ENCODE measurements around the gene IVL.

DNA sequence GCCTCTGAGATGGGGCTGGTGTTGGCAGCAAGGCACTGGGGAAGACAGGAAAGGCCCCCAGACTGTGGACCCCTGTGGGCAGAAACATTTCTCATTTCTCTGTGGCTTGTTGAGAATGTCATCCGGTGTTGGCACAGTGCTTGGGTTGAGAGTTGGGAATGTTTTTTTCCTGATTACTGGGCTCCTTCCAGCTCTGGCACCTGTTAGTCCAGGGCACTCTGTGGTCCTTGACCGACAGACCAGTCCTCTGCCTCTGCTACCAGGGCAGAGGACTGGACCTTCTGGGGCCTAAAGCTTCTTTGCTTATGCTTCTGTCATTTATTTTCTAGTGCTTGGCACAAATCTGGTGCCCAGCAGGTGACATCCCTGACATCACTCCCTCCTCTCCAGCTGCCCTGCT lies 33.8 kb downstream of the IVL start:
- TF ChIP-seq, protein P1, sequence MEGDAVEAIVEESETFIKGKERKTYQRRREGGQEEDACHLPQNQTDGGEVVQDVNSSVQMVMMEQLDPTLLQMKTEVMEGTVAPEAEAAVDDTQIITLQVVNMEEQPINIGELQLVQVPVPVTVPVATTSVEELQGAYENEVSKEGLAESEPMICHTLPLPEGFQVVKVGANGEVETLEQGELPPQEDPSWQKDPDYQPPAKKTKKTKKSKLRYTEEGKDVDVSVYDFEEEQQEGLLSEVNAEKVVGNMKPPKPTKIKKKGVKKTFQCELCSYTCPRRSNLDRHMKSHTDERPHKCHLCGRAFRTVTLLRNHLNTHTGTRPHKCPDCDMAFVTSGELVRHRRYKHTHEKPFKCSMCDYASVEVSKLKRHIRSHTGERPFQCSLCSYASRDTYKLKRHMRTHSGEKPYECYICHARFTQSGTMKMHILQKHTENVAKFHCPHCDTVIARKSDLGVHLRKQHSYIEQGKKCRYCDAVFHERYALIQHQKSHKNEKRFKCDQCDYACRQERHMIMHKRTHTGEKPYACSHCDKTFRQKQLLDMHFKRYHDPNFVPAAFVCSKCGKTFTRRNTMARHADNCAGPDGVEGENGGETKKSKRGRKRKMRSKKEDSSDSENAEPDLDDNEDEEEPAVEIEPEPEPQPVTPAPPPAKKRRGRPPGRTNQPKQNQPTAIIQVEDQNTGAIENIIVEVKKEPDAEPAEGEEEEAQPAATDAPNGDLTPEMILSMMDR (tag by site-specific recombination; IDR thresholded peaks at IDR 0.05): no peak
- TF ChIP-seq ZNF660 (tag by site-specific recombination; IDR thresholded peaks at IDR 0.05): no peak
- no peak for TF ChIP-seq ZIC2 (tag by site-specific recombination; IDR thresholded peaks at IDR 0.05)
- TF ChIP-seq, protein P2, sequence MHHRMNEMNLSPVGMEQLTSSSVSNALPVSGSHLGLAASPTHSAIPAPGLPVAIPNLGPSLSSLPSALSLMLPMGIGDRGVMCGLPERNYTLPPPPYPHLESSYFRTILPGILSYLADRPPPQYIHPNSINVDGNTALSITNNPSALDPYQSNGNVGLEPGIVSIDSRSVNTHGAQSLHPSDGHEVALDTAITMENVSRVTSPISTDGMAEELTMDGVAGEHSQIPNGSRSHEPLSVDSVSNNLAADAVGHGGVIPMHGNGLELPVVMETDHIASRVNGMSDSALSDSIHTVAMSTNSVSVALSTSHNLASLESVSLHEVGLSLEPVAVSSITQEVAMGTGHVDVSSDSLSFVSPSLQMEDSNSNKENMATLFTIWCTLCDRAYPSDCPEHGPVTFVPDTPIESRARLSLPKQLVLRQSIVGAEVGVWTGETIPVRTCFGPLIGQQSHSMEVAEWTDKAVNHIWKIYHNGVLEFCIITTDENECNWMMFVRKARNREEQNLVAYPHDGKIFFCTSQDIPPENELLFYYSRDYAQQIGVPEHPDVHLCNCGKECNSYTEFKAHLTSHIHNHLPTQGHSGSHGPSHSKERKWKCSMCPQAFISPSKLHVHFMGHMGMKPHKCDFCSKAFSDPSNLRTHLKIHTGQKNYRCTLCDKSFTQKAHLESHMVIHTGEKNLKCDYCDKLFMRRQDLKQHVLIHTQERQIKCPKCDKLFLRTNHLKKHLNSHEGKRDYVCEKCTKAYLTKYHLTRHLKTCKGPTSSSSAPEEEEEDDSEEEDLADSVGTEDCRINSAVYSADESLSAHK (tag by site-specific recombination; IDR thresholded peaks at IDR 0.05): no peak
- TF ChIP-seq GLI2 (tag by site-specific recombination; IDR thresholded peaks at IDR 0.05; ENCODE audit: borderline replicate concordance, low read depth): no peak
- no peak for TF ChIP-seq ZNF785 (tag by site-specific recombination; IDR thresholded peaks at IDR 0.05)
- no peak for TF ChIP-seq YY1 (tag by site-specific recombination; IDR thresholded peaks at IDR 0.05)
- no peak for TF ChIP-seq ZNF561 (tag by site-specific recombination; IDR thresholded peaks at IDR 0.05; ENCODE audit: borderline replicate concordance)
